GM18507 (cell line): Measurements from ENCODE around the gene OR52B2.

Experiments used
- DNase-seq: peaks from one replicate; pipeline ENCODE4 v3.0.0; 2011; ENCODE audit warnings: low read depth; ENCODE audit not compliant: insufficient read length; ENCODE audit errors: extremely low spot score
- FAIRE-seq: peaks from 2 replicates; lab custom pipeline; 2011; peaks lifted over from hg19 to GRCh38; lab: Jason Lieb, UNC

Gene OR52B2

DNA sequence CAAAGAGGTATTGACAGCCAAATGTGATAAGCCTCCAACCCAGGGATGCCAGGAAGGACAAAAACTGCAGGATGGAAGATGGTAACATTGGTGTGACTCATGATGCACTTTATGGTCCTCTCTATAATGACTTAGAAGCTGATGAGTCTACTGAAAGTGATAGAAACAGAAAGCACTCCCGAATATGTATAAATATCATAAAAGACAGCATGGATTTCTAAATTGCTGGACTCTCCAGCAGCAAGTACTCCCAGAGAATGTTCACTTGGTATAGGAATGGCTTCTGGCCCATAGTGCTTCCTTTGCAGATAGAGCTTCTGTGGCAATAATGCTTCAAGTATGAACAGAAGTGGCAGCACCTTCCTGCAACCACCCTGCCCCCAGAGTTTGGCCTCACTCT lies at the start of gene OR52B2:
OR52B2 (minus strand) TSS at position 101 of the 400 bp plus-strand sequence; CDS start at position 101, 0 bp downstream.
- no peak for DNase-seq
- FAIRE-seq: no peak

DNA sequence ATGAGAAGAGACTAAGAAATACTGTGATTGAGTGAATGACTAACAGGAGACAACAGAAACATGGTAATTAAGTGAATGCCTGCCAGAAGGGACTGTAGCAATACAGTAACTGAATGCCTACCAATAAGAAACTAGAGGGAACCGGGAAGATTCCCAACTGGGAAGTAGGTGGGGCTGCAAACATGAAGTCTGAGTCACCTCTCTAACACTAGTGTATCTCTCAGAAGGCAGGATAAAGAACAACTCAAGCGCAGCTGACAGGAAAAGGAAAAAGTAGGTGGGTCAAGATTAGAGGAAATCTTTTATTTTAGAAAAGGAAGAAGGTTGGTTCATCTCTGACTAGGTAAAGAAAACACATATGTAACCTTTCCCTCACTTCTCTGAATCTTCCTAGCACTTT lies 49.2 kb upstream of the OR52B2 start:
- FAIRE-seq (no peak), DNase-seq (no peak)

DNA sequence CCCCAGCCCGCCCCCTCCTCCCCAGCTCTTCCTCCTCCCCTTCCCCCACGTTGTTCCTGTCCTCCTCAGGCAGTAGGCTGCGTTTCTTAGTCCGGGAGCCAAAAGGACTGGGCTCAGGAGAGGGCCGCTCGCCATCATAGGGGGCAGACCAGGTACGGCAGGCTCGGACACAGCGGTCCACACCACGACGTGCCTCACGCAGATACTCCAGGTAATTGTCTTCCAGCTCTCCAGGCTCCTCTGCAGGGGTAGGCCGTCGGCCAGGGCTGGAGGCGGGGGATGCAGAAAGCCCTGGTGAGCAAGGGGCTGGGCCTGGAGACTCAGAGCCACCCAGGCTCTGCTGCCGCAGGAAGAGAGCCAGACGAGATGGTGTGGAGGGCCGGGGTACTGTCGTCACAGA lies 47.6 kb upstream of the OR52B2 start:
- no peak for FAIRE-seq

GRCh38 chr11:6216501-6216900 lies 46.4 kb upstream of the OR52B2 start:
- DNase-seq: no peak
- no peak for FAIRE-seq

More for the DNA sequence above, 47.6 kb upstream of the OR52B2 start:
- DNase-seq: no peak

DNA sequence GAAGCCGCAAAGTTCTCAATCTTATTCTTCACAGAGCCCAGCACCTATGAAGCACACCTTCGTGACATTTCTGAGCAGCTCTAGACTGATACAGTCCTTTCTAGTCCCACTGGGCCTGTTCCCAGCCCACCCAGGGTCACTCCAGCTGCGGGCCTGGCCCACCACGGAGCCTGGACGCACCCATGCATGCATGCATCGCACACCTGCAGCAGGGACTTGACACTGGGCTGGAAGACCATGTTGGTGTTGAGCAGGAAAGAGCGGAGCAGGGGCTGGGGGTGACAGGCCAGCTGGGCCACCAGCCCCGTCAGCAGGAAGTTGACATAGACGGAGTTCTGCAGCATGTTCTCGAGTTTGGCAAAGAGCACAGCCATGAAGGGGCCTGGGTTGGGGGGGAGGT lies 44.4 kb upstream of the OR52B2 start:
- DNase-seq (no peak), FAIRE-seq (no peak)

DNA sequence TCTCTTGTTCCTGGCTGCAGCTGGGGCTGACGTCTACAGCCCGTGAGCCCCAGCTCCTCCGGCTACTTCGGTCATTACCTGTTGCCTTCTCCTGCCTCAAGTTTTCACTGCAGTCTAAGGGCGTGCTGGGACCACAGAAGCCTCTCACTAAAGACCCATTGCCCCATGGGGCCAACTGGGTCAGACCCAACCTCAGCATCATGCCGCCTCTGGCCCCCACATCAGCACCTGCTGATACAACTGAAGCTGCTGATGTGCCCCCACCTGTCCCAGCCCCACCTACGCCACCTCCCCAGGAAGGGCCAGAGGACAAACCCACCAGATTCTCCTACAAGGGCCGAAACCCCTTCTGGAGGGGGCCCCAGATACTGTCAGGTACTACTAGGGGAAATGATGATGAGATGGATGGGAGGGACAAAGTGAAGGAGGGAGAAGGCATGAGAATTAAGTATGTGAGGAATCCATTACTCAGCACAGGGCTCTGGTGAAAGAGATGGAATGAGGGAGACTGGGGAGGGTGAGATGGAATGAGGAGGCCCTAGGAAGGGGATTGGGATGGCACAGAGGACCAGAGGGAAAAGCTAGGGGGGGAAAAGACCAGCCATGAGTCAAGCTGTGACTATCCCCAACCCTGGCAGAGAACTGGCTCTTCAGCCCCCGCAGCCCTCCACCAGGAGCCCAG lies 40.3 kb upstream of the OR52B2 start:
- FAIRE-seq (no peak), DNase-seq (no peak)

- no peak for DNase-seq
- FAIRE-seq: no peak
Measured at GRCh38 chr11:6209801-6210200, 39.7 kb upstream of the OR52B2 start.

DNA sequence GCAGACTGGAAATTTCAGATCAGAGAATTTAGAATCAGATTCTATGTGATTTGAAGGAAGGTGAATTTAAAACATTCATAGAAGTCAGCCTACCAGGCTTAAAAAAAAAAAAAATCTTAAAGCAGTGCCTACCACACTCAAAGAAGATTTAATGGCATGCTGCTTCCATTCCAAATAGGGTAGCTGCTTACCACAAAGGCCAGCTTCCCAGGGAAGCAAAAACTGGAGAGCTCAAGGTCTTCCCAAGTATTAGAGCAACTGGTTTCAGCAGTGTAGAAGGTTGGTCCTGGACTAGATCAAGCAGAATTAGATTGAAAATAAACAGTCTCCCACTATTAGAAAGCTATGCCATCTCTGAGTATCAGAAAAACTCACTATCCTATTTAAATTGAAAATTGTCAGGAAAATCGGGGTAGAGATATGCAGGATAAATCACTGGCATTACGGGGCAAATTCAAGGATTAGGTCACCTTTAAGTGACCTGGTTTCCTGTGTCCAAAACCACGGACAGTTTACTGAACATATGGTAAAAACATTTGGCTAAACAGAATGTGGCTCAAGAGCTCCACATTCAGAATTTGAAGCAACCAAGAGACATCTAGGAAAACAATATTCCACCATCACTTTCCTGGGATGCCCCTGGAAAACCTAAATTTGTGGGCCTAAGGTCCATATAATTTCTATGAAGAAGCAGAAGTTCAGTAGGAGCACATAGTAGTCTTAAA lies 36.5 kb upstream of the OR52B2 start:
- DNase-seq (no peak), FAIRE-seq (no peak)

DNA sequence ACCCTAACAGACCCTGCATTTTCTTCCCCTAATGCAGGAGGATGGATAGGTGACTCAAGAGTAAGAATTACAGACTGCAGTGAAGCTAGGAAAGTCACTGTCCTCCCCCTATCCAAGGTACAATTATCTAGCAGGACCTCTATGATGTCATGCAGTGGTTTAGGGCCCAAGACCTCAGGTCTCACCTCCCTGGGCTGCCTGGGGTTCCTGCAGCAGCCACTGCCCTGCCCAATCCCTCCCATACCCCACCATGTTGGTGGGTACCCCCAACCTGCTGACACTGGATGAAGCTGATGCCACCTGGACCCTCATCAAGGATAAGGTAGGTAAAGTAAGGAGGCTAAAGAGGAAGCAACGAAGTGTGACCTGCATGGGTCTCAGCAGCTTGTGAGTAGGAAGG lies 35.2 kb upstream of the OR52B2 start, which contains the start of gene C11orf42:
C11orf42 (plus strand) TSS at position 192 of the 400 bp plus-strand sequence; CDS start at position 251, 59 bp downstream.
- FAIRE-seq: no peak
- no peak for DNase-seq

GRCh38 chr11:6204706-6205105 lies 34.6 kb upstream of the OR52B2 start:
- DNase-seq: no peak
- no peak for FAIRE-seq

DNA sequence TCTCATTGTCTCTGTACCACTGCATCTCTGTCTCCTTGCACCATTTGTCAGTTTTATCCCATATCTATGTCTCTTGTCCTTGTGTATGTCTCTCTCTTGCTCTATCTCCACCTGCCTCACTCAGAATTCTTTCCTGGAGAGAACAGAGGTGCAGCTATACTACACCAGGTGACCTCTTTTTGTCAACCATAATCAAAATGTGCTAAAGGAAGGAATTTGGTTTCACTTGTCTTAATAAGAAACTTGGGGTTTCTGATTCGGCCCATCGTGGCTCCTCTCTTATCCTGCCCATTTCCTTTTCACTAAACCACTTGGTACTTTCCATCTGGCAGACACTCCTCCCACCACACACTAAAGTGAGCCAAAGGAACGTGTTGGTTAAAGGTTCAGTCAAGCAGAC lies 33.2 kb upstream of the OR52B2 start:
- DNase-seq (no peak), FAIRE-seq (peak; percentile 89)

GRCh38 chr11:6202041-6202440 lies 31.9 kb upstream of the OR52B2 start:
- no peak for FAIRE-seq
- DNase-seq: no peak

DNA sequence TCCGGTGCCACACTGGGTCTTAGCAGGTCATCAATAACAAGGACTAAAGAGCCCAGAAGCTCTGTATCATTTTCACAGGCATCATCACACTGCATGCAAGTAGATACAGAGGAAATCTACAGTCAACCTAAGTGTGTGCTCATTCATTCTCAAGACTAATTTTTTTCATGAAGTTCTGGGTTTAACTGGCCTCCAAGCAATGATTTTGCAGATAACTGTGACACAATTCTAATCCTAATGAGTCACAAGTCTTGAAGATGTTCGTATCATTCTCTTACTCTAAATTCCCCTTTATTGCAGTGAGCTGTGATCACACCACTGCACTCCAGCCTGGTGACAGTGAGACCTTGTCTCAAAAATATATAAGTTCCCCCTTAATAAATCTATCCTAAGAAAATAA lies 31.4 kb upstream of the OR52B2 start:
- DNase-seq: no peak
- no peak for FAIRE-seq

GRCh38 chr11:6200975-6201374 lies 30.8 kb upstream of the OR52B2 start:
- DNase-seq (no peak), FAIRE-seq (no peak)

- DNase-seq (no peak), FAIRE-seq (no peak)
Measured at GRCh38 chr11:6199174-6199810, 29.2 kb upstream of the OR52B2 start, which contains the start of gene OR52W1. Gene OR52W1, plus strand, starts transcription at chr11:6199224. Its CDS starts 0 bp downstream, at chr11:6199224.

- no peak for DNase-seq
- FAIRE-seq: no peak
Measured at GRCh38 chr11:6197466-6198200, 27.5 kb upstream of the OR52B2 start.

DNA sequence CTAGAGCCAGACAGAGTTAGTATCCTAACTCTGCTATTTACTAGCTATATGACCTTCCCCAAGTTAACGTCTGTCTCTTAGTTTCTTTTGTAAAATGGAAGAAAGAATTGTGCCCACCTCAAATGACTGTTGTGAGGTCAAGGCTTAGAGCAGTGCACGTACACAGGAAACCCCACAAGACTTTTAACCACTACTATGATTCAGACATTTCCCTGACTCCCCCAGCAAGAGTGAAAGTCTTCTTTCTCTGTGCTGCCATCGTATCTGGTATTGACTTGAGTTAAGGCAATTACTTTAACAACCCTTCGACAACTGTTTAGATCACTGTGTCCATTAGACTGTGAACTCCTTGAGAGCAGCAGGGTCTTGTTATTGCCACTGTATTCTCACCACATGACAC lies 26.3 kb upstream of the OR52B2 start:
- no peak for DNase-seq
- FAIRE-seq: no peak

DNA sequence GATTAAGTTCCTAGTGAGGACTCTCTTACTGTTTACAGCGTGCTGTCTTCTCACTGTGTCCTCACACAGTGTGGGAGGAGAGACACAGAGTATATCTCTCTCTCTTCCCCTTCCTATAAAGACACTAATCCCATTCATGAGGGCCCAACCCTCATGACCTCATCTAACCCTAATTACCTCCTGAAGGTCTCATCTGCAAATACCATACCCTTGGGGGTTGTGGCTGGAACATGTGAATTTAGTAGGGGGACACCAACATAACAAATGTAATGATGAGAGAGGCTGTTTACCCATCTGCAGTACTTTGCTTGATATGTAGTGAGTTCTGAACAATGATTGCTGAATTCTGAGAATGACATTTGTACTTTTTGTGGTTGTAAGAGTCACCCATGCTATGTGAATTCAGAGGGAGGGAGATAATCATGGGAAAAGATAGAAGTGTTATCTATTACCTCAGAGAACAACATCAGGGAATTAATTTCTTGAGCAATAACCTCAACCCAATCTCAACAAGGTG lies 24.0 kb upstream of the OR52B2 start:
- FAIRE-seq (no peak), DNase-seq (no peak)

- no peak for DNase-seq
- FAIRE-seq: no peak
Measured at GRCh38 chr11:6191742-6192141, 21.6 kb upstream of the OR52B2 start.

- no peak for DNase-seq
- no peak for FAIRE-seq
Measured at GRCh38 chr11:6175440-6175839, 5.3 kb upstream of the OR52B2 start.
